ENCODE data around the gene EMP2.

- no peak for TF ChIP-seq CTCF (conservative IDR thresholded peaks at IDR 0.05 in 1 of 2, IDR thresholded peaks at IDR 0.05 in 1 of 2; ENCODE audit: extremely low read depth in 1 of 2, insufficient read depth in 1 of 2, low read depth in 1 of 2, low read length in 2 of 2)
- TF ChIP-seq EZH2 (IDR thresholded peaks at IDR 0.05; ENCODE audit: borderline replicate concordance, low read length): no peak
Measured at GRCh38 chr16:10556236-10556635, 24.2 kb downstream of the EMP2 start.

Data from mammary epithelial cell (primary cell).